ENCODE measurements around the gene ANKS1A. TPM values are rescaled to one million over a fixed set of nuclear protein-coding genes. Genes with fewer than 3 reads are reported as not detected.

ANKS1A gene
- total and polyA plus RNA-seq, 2 of the 4 experiments (the other 2 are of a cell fraction): 7.2 to 7.5 TPM

DNA sequence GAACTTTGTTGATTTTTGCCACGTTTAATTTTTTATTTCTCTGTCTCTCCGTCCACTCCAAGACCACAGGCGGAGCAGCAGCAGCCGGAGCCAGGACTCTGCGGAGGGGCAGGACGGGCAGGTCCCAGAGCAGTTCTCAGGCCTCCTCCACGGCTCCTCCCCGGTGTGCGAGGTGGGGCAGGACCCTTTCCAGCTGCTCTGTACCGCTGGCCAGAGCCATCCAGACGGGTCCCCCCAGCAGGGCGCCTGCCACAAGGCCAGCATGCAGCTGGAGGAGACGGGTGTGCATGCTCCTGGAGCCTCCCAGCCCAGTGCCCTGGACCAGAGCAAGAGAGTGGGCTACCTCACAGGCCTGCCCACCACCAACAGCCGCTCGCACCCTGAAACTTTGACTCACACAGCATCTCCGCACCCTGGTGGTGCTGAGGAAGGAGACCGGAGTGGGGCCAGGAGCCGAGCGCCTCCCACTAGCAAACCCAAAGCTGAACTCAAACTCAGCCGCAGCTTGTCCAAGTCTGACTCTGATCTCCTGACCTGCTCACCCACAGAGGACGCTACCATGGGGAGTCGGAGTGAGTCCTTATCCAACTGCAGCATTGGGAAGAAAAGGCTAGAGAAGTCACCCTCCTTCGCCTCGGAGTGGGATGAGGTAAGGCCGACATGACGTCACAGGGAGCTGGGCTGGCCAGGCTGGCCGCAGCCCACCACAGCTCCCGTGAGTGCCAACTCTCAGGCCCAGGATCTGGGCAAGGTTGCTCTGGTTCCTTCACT lies 128.5 kb downstream of the ANKS1A start:
- dilution Hi-C loops (cut with HindIII; ENCODE audit: low sequenced_read_pairs, unreplicated experiment): no loop called here
- Histone ChIP-seq H4K20me1 (ENCODE audit: insufficient read depth, low read length) (no peaks in the 10 kb centered on the region), H2AK9ac (replicated peaks; ENCODE audit: low read depth, low read length, poor library complexity) (peak overlapping the region; percentile 78), H3K79me1 (ENCODE audit: low read depth in 1 of 2, low read length in 2 of 2) (peaks cover 6 to 11% of the 10 kb centered on the region in 2 experiments; a peak in 3 of 4 replicates), H3K36me3 (ENCODE audit: control insufficient read depth, insufficient read depth, low read length) (no peaks in the 10 kb centered on the region), H3K9me1 (ENCODE audit: insufficient read depth, low read length) (peaks cover 19% of the 10 kb centered on the region), H2AFZ (replicated peaks; ENCODE audit: low read length, poor library complexity) (peak overlapping the region; percentile 76), H3K4me3 (ENCODE audit: insufficient read depth, low read depth, low read length) (peak overlapping the region; percentile 4), H3K27ac (ENCODE audit: insufficient read depth, low read length) (peak overlapping the region; percentile 91), H3K4ac (ENCODE audit: low read depth, low read length) (peak overlapping the region; percentile 53), H2BK120ac (ENCODE audit: low read depth, low read length) (peak overlapping the region; percentile 80), H4K5ac (ENCODE audit: low read depth, low read length) (peak overlapping the region; percentile 63), H3K23ac (ENCODE audit: low read depth, low read length) (peak overlapping the region; percentile 50), H3K27me3 (ENCODE audit: control insufficient read depth, insufficient read depth, low read length) (no peaks in the 10 kb centered on the region), H4K8ac (ENCODE audit: low read depth in 2 of 2, low read length in 2 of 2) (peak overlapping the region; percentile 7 to 78; a peak in 3 of 4 replicates), H3K18ac (ENCODE audit: low read depth, low read length) (peak overlapping the region; percentile 80), H2BK5ac (ENCODE audit: low read depth, low read length, poor library complexity, severe bottlenecking) (peak overlapping the region; percentile 82), H2BK15ac (ENCODE audit: low read depth, low read length) (0 out of 3 replicates have a peak overlapping the region, but pooled peaks have one; percentile 29), H2BK20ac (ENCODE audit: low read depth, low read length) (peak overlapping the region; percentile 67; the same call in 1 of the 2 replicates), H4K91ac (ENCODE audit: insufficient read depth, low read depth, low read length) (peak overlapping the region; percentile 61), H3K9me3 (ENCODE audit: control insufficient read depth, insufficient read depth, low read length) (no peaks in the 10 kb centered on the region), H3K4me2 (ENCODE audit: low read depth, low read length) (peak overlapping the region; percentile 62), H3K4me1 (ENCODE audit: control insufficient read depth, insufficient read depth, low read length) (peaks cover 27% of the 10 kb centered on the region), H3K9ac (ENCODE audit: low read depth, low read length) (peak overlapping the region; percentile 48), H2AK5ac (ENCODE audit: low read depth, low read length) (peak overlapping the region; percentile 55; the same call in 1 of the 2 replicates), H3K56ac (ENCODE audit: extremely low read depth, insufficient read depth, low read length) (peak overlapping the region; percentile 74), H3K14ac (replicated peaks; ENCODE audit: low read depth, low read length) (peak overlapping the region; percentile 75)
- in situ Hi-C loops (cut with MboI; ENCODE audit: low sequenced_read_pairs): no loop called here
- WGBS, 2 experiments (ENCODE audit: extremely low coverage in 2 of 2, insufficient read length in 1 of 2): 86% methylated on average over 5 of the region's 28 CpGs; no CpG with 5 or more reads in 1 of the 2 experiments
- CTCF ChIA-PET: interaction anchor here (1.5 kb wide), 1 partner anchor 16 kb away, joined by 5 read pairs; no protein-coding TSS in a partner anchor
- DNase-seq (no peak), ATAC-seq (ENCODE audit: low read depth) (peak; percentile 58)
- no TSS peak for BruUV-seq (replicated peaks)
- intact Hi-C loops (cut with micrococcal nuclease): loop anchor here (5.0 kb wide), 1 partner anchor 35 kb away; no protein-coding TSS in a partner anchor
- POLR2A ChIA-PET (ENCODE audit: unreplicated experiment): interaction anchor here (0.6 to 0.8 kb wide), 2 partner anchors 46 to 192 kb away, joined by 3 read pairs; no protein-coding TSS in a partner anchor
- TF ChIP-seq, protein P1, sequence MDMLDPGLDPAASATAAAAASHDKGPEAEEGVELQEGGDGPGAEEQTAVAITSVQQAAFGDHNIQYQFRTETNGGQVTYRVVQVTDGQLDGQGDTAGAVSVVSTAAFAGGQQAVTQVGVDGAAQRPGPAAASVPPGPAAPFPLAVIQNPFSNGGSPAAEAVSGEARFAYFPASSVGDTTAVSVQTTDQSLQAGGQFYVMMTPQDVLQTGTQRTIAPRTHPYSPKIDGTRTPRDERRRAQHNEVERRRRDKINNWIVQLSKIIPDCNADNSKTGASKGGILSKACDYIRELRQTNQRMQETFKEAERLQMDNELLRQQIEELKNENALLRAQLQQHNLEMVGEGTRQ (IDR thresholded peaks at IDR 0.05; ENCODE audit: low read depth, low read length): no peak
- TF ChIP-seq NFE2L2 (IDR thresholded peaks at IDR 0.05; ENCODE audit: low read depth, low read length): no peak

All from IMR-90 (cell line).